ENCODE results near the gene FADS2. TPM values are rescaled to one million over a fixed set of nuclear protein-coding genes. Genes with fewer than 3 reads are reported as not detected.

FADS2 gene
- total and polyA plus RNA-seq, 2 of the 13 experiments (the other 11 are each of a cell fraction or from before 2014, with no cell fraction given): 90.1 to 124 TPM

- TF ChIP-seq CAMTA2 (CRISPR knock-in tag; IDR thresholded peaks at IDR 0.05; ENCODE audit: borderline replicate concordance) (no peak), PBX2 (CRISPR knock-in tag; IDR thresholded peaks at IDR 0.05) (no peak), KDM5B (CRISPR knock-in tag; IDR thresholded peaks at IDR 0.05; ENCODE audit: borderline replicate concordance) (0 out of 2 replicates have a peak, but pooled peaks have one; percentile 39), RARA (CRISPR knock-in tag; IDR thresholded peaks at IDR 0.05) (no peak), TBX3 (IDR thresholded peaks at IDR 0.05; ENCODE audit: borderline replicate concordance) (no peak), ZNF660 (CRISPR knock-in tag; IDR thresholded peaks at IDR 0.05; ENCODE audit: borderline replicate concordance, low read depth) (no peak), ZNF510 (CRISPR knock-in tag; IDR thresholded peaks at IDR 0.05; ENCODE audit: low read depth) (no peak), ARHGAP35 (CRISPR knock-in tag; IDR thresholded peaks at IDR 0.05; ENCODE audit: borderline replicate concordance) (peak; percentile 39; the same call in 1 of the 2 replicates), E2F2 (CRISPR knock-in tag; IDR thresholded peaks at IDR 0.05; ENCODE audit: borderline replicate concordance) (0 out of 2 replicates have a peak, but pooled peaks have one; percentile 57), TBX2 (CRISPR knock-in tag; IDR thresholded peaks at IDR 0.05; ENCODE audit: borderline replicate concordance) (peak; percentile 42), SP1 (IDR thresholded peaks at IDR 0.05) (no peak), SP1 (CRISPR knock-in tag; IDR thresholded peaks at IDR 0.05) (0 out of 2 replicates have a peak, but pooled peaks have one; percentile 33)
- TF ChIP-seq, protein P1, sequence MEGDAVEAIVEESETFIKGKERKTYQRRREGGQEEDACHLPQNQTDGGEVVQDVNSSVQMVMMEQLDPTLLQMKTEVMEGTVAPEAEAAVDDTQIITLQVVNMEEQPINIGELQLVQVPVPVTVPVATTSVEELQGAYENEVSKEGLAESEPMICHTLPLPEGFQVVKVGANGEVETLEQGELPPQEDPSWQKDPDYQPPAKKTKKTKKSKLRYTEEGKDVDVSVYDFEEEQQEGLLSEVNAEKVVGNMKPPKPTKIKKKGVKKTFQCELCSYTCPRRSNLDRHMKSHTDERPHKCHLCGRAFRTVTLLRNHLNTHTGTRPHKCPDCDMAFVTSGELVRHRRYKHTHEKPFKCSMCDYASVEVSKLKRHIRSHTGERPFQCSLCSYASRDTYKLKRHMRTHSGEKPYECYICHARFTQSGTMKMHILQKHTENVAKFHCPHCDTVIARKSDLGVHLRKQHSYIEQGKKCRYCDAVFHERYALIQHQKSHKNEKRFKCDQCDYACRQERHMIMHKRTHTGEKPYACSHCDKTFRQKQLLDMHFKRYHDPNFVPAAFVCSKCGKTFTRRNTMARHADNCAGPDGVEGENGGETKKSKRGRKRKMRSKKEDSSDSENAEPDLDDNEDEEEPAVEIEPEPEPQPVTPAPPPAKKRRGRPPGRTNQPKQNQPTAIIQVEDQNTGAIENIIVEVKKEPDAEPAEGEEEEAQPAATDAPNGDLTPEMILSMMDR (CRISPR knock-in tag; IDR thresholded peaks at IDR 0.05): peak; percentile 98
These were observed 43.1 kb downstream of the FADS2 start (continued) for GRCh38 chr11:61871158-61871597.

Measured in HepG2 (cell line).